Activated effector memory CD4-positive, alpha-beta T cell treated with anti-CD3 and anti-CD28 coated beads, Interleukin-2, amount 50 U/mL, for 16 hours (primary cell): ENCODE results near the gene SOSTDC1.

ENCODE experiments used
- DNase-seq: peaks from one replicate; pipeline ENCODE4 v3.0.0-alpha.2; 2020

SOSTDC1 gene

DNA sequence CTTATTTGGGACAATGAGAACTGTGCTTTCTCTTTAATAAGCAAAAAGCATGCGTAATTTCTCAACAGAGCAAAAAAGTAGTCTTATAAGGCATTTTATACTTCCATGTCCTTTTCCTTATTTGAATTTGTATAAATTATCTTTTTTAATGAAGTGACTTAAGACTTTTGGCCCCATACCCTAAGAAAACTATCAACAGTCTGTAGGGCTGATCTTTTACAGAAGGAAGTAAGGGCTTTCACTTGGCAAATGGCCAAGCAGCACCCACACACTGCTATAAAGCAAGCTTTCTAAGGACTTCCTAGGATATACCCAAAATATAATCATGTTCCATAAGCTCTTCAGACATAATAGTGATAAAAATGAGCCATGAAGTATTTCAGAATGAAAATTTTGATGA is 47.6 kb downstream of the SOSTDC1 start:
- DNase-seq, result no peak

DNA sequence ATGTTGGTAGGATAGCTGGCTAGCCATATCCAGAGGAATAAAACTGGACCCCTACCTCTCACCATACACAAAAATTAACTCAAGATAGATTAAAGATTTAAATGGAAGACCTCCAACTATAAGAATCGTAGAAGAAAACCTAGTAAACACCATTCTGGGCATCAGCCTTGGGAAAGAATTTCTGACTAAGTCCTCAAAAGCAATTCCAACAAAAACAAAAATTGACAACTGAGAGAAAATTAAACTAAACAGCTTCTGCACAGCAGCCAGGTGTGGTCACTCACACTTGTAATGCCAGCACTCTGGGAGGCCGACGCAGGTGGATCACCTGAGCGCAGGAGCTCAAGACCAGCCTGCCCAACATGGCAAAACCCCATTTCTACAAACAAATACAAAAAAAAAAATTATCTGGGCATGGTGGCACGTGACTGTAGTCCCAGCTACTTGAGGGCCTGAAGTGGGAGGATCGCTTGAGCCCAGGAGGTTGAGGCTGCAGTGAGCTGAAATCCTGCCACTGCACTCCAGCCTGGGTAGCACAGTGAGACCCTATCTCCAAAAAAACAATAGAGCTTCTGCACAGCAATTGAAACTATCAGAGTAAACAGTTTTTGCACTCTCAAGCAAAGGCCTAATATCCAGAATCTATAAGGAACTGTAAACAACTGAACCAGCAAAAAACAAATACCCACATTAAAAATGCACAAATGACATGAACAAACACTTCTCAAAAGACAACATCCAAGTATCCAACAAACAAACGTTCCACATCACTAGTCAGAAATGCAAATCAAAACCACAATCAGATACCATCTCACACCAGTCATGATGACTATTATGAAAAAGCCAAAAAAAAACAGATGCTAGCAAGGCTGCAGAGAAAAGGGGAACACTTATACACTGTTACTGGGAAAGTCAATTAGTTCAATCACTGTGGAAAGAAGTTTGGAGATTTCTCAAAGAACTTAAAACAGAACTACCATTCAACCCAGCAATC is 49.0 kb downstream of the SOSTDC1 start:
- no peak for DNase-seq

DNA sequence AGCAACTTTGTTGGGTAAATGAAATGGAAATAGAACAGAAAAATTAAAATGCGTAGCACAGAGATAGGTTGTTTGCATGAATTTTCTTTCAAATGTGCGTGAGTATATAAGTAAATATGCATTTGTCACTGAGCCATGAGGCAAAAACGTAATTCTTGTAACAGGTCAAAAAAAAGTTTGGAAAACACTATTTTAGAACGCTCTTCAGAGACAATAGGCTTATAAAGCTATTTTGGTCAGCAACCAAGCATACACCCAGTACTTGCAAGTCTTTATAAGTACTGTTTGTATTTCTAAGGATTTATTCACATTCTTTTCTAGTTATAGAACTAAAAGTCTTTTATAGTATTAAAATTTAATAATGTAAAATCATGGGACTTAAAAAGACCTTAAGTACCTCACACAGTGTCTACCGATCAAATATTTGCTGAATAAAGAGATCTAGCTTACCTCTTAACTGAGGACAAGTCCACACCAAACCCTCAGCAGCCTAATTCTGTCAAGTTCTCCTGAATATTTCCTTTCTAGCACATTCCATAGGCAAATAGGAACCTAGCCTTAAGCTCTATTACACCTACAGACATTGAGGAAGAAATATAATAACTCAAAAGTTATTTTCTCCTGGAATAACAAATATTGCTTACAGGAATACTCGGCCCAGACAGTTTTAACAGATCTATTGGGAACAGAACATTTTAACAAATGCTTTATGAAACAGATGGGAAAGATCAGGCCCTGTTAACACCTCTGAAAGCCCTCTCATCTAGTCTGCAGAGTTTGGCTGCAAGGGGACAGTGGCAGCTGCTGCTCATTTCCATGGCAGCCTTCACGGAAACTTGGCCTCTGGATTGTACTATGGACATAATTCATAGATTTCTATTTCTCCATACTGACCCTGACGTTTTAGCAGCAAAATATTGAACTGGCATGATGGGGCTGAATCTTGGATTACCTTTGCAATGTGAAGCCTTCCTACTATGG is 53.0 kb downstream of the SOSTDC1 start:
- DNase-seq, result no peak
